GM18511 (cell line): ENCODE measurements around the gene SUFU.

Experiments used
- ATAC-seq: cut with Tn5 transposase; IDR thresholded peaks from one replicate; pipeline ENCODE4 v1.9.1; 2021; ENCODE audit warnings: mild to moderate bottlenecking, moderate library complexity; ENCODE audit not compliant: unreplicated experiment

SUFU gene

DNA sequence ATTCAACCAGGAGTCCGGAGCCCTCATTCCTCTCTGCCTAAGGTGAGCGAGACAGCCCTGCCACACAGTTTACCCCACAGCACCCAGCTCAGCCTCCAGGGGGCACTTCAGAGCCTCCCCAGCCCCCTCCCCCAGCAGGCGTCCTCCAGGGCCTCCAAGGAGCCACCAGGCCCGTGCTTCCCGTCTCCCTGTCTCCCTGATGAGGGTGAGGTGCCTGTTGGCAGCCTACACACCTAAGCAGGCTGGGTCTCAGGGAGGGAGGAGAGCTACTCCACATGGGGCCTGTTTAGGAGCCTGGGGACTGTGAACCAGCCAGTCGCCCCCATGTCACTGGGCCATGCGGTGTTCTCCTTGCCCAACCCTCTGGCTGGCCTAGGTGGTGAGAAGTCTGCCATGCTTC is 111.6 kb downstream of the SUFU start:
- ATAC-seq = no peak

- ATAC-seq = peak; percentile 75
Measured at GRCh38 chr10:102616066-102616770, 112.4 kb downstream of the SUFU start.

DNA sequence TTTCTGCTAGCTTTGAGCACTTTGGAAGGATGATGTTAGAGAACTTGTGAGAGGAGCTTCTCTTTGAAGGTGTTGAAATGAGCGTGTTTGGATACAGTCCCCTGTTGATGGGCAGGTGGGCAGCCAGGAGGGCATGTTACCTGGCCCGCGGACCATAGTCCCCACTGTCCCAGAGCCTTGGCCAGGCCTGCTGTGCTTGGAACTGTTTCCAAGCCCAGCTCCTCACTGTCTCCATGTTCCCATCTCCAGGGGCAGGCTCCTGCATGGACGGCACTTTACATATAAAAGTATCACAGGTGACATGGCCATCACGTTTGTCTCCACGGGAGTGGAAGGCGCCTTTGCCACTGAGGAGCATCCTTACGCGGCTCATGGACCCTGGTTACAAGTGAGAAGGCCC is 113.3 kb downstream of the SUFU start:
- no peak for ATAC-seq

GRCh38 chr10:102617816-102618215 is 114.0 kb downstream of the SUFU start:
- ATAC-seq = no peak

GRCh38 chr10:102619281-102619981 is 115.7 kb downstream of the SUFU start:
- no peak for ATAC-seq

- no peak for ATAC-seq
Measured at GRCh38 chr10:102620138-102620590, 116.4 kb downstream of the SUFU start.

DNA sequence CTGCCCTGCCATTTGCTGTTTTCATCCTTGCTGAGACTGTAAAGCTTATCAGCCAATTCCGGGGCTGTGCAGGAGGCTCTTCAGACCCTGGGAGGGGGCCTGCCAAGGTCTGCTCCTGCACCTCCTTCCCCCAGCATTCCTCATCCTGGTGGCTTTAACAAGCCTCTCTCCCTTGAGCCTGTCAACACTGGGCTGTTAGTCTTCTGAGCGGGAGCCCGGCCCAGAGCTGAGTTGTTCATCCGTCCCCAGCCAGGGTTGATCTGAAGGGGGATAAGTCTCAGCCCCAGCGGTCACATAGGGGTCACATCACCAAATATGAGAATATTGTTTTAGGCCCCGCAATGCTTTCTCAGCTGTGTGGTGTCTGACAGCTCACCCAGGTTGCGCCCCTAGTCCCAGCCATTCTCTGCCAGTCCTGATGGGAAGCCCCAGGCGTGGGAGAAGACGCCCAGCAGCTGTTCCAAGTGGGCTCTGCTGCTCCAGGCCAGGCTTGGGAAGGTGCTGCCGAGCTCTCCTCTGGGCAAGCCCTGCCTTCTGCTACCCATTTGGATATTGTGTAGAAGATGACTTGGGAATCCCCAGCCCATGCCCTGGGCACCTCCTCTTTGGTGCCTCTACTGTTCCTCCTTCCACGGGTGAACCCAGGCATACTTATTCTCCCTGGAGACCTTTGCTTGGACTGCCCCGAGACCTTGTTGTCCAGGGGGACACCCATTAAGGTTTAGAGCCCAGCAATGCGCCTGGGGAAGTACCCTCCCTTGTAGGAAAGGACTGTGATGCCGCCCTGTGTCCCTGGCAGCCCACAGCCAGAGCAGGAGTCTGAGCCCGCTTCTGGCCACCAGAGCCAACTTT is 117.0 kb downstream of the SUFU start:
- no peak for ATAC-seq

GRCh38 chr10:102621443-102622325 is 117.9 kb downstream of the SUFU start:
- no peak for ATAC-seq

DNA sequence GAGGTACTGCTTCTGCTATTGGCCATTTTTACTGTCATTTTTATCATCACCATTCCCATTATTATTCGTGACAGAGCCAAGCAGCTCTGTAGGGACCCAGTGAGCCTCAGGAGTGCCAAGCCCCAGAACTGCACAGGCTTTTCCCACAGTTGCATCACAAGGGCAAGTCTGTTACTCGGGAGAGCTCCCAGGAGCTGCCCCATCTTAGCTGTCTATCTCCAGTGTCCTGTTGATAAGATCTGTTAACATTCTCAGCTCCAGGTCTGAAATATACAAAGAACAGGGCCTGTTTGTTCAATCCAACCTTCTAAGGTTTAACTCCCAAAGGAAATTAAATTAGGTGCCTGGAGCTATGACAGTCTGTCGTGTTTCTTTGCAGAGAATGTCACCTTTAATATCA is 120.3 kb downstream of the SUFU start:
- ATAC-seq = no peak

DNA sequence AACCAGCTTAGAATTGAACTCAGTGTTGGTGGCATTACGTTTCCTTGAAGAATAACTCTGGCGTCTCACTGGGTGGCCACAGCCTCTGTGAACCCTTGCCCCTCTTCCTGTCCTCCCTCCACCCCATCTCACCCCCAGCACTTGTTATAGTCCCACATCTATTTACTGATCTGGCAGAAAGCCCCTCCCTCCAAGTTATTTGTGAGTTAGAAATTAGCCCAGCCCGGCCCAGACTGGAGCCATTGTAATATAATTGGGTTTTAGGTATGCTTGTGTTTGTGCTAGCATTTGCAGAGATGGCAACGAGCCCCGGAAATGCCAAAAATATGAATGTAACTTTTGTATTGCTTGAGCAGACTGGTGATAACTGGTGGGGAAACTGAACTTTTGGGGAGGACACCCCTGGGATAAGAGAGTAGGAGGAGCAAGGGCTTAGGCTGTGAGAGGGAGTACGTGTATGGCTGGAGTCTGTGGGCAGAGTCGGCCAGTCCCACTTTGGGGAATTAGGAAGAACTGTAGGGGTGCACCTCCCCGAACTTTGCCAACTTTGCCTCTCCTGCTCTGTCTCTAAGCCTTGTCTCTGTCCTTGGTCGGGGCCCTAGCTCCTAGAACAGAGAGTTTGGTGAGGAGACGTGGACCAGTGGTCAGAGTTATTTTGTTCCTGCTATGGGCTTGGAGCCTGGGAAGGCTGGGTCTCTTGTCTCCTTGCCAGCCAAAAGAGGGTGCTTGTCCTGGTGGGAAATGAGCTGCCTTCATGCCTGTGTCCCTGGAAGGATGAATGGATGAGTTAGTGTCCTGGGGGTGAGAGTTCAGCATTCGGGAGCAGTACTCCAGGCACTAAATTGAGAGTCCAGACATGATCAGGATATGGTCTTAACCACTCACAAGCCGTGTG is 121.2 kb downstream of the SUFU start:
- ATAC-seq = no peak

- ATAC-seq = no peak
Measured at GRCh38 chr10:102626026-102626685, 122.4 kb downstream of the SUFU start.

- no peak for ATAC-seq
Measured at GRCh38 chr10:102627291-102627735, 123.5 kb downstream of the SUFU start.

- no peak for ATAC-seq
Measured at GRCh38 chr10:102627736-102628293, 124.0 kb downstream of the SUFU start.

- ATAC-seq = no peak
Measured at GRCh38 chr10:102628451-102628911, 124.7 kb downstream of the SUFU start.

DNA sequence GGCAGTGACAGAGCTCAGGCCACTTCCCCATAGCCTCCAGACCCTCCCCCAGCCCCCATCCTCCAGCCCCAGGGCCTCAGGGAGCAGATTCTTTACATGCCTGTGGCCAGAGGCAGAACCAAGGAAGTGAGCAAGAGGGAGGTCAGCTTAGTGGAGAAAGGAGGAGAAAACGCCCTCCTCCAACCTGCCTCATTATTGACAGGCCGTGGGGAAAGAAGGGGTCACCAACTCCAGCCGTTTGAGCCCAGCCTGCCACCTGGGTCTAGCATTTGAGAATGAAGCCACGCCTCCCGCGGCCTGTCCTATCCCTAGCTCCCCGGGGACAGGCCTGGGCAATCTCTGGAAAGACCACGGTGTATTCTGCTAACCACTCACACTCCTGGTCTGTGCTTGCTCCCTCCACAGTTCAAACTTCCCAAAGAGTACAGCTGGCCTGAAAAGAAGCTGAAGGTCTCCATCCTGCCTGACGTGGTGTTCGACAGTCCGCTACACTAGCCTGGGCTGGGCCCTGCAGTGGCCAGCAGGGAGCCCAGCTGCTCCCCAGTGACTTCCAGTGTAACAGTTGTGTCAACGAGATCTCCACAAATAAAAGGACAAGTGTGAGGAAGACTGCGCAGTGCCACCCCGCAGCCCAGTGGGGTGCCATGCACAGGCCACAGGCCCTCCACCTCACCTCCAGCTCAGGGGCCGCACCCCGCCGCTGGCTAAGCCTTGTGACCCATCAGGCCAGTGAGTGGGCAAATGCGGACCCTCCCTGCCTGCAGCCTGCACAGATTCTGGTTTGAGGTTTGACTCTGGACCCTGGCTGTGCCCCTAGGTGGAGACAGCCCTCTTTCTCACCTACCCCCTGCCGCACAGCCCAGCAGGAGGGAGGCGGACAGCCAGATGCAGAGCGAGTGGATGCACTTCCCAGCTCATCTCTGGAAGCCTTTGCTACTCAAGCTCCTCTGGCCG is 126.2 kb downstream of the SUFU start:
- no peak for ATAC-seq

DNA sequence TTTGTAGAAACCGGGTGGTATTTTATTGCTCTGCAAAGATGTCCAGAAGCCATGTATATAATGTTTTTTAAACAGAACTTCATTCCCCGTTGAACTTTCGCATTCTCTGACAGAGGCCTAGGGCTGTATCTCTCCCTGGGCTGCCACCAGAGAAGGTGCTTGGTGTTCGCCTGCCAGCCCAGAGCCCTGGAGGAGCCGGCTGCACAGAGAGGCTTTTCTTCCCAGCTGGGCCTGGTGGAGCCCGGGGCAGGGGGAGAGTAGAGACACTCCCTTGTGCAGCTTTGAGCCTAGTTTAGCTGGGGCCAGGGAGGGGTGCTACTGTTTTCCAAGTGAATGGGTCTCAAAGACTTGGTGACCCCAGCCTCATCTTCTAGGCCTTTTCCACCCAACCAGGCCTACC is 126.9 kb downstream of the SUFU start:
- no peak for ATAC-seq
